NB4 (cell line): ENCODE data around the gene TPM4.

Experiments
- DNase-seq: peaks from one replicate; pipeline ENCODE4 v3.0.0; 2010; ENCODE audit warnings: low read depth
- H3K4me3 ChIP-seq: one replicate; pipeline ENCODE4 v1.5.1; 2011; ENCODE audit warnings: mild to moderate bottlenecking, low read depth, low read length, moderate library complexity
- MYC ChIP-seq: IDR thresholded peaks from 2 replicates; pipeline ENCODE4 v1.6.1; 2011; ENCODE audit warnings: low read depth, low read length
- POLR2A ChIP-seq: IDR thresholded peaks from 2 replicates; pipeline ENCODE4 v1.6.1; 2011; ENCODE audit warnings: mild to moderate bottlenecking; ENCODE audit not compliant: insufficient read length; ENCODE audit errors: extremely low read depth
- TF ChIP-seq, protein P1 (sequence below): IDR thresholded peaks from one replicate; pipeline ENCODE4 v1.5.1; 2012; ENCODE audit warnings: low read depth, low read length
- TF ChIP-seq, protein P2 (sequence below): IDR thresholded peaks from 2 replicates; pipeline ENCODE4 v1.6.1; 2011; ENCODE audit warnings: low read depth, low read length

Gene TPM4

DNA sequence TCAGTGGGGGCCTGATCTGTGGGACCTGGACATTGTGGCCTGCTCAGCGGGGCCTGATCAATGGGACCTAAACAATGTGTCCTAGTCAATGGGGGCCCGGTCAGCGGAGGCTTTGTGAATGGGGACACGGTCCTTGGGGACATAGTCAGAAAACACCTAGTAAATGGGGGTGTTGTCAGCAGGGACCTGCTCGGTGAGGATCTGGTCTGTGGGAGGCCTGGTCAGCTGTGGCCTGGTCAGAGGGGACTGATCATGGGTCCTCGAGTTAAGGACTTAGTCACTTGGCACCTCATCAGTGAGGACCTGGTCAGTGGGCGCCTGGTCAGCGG lies 44.5 kb upstream of the TPM4 start:
- TF ChIP-seq POLR2A = no peak
- no peak for TF ChIP-seq MYC
- TF ChIP-seq, protein P1, sequence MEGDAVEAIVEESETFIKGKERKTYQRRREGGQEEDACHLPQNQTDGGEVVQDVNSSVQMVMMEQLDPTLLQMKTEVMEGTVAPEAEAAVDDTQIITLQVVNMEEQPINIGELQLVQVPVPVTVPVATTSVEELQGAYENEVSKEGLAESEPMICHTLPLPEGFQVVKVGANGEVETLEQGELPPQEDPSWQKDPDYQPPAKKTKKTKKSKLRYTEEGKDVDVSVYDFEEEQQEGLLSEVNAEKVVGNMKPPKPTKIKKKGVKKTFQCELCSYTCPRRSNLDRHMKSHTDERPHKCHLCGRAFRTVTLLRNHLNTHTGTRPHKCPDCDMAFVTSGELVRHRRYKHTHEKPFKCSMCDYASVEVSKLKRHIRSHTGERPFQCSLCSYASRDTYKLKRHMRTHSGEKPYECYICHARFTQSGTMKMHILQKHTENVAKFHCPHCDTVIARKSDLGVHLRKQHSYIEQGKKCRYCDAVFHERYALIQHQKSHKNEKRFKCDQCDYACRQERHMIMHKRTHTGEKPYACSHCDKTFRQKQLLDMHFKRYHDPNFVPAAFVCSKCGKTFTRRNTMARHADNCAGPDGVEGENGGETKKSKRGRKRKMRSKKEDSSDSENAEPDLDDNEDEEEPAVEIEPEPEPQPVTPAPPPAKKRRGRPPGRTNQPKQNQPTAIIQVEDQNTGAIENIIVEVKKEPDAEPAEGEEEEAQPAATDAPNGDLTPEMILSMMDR = no peak
- TF ChIP-seq, protein P2, sequence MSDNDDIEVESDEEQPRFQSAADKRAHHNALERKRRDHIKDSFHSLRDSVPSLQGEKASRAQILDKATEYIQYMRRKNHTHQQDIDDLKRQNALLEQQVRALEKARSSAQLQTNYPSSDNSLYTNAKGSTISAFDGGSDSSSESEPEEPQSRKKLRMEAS = no peak
- no peak overlapping the region for H3K4me3 ChIP-seq
- no peak for DNase-seq

DNA sequence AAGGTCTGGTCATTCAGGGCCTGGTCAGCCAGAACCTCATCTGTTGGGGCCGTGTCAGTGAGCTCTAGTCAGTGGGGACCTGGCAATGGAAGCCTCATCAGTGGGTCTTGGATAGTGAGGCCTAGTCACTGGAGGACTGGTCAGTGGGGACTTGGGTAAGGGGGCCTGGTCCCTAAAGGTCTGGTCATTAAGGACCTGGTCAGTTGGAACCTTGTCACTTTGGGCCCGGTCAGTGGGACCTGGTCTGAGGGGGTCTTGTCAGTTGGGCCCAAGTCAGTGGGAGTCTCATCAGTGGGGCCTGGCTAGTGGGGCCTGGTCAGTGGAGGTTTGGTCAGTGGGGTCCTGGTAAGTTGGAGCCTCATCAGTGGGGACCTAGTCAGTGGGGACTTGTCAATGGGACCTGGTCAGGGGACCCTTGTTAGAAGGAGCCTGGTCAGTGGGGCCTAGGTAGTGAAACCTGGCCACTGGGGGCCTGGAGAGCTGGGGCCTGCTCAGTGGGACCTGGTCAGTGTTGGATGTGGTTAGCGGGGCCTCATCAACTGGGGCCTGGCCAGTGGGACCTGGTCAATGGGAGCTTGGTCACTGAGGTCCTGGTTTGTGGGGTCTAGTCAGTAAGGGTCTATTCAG lies 43.7 kb upstream of the TPM4 start:
- no peak for DNase-seq
- no peak overlapping the region for H3K4me3 ChIP-seq
- TF ChIP-seq POLR2A (no peak), MYC (no peak)
- TF ChIP-seq, protein P2 = no peak
- TF ChIP-seq, protein P1 = no peak

DNA sequence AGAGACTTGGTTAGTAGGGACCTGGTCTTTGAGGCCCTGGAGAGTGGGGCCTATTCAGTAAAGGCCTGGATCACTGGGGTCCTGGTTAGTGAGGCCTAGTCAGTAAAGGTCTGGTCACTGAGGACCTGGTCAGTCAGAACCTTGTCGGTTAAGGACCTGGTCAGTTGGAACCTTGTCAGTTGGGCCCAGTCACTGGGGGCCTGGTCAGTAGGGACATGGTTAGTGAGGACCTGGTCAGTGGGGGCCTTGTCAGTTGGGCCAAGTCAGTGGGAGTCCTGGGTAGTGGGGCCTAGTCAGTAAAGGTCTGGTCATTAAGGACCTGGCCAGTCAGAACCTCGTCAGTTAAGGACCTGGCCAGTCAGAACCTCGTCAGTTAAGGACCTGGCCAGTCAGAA lies 43.2 kb upstream of the TPM4 start:
- no peak overlapping the region for H3K4me3 ChIP-seq
- TF ChIP-seq, protein P1 = no peak
- no peak for TF ChIP-seq MYC
- TF ChIP-seq, protein P2 = no peak
- TF ChIP-seq POLR2A = no peak

DNA sequence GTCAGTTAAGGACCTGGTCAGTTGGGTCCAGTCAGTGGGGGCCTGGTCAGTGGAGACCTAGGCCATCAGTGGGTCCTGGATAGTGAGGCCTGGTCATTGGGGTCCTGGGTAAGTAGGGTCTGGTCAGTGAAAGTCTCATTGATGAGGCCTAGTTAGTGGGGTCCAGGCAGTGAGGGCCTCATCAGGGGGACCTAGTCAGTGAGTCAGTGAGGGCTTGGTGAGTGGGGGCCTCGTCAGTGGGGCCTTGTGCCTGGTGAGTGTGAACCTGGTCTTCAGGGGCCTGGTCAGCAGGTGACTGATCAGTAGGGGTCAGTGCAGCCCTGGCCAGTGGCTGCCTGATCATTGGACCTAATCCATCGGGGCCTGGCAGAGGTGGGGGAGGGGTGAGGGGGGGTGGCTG lies 42.6 kb upstream of the TPM4 start:
- H3K4me3 ChIP-seq = no peak overlapping the region
- DNase-seq = no peak
- TF ChIP-seq POLR2A (no peak), MYC (no peak)
- TF ChIP-seq, protein P1 = no peak
- TF ChIP-seq, protein P2 = no peak

More for the DNA sequence above, 43.2 kb upstream of the TPM4 start:
- DNase-seq = no peak

DNA sequence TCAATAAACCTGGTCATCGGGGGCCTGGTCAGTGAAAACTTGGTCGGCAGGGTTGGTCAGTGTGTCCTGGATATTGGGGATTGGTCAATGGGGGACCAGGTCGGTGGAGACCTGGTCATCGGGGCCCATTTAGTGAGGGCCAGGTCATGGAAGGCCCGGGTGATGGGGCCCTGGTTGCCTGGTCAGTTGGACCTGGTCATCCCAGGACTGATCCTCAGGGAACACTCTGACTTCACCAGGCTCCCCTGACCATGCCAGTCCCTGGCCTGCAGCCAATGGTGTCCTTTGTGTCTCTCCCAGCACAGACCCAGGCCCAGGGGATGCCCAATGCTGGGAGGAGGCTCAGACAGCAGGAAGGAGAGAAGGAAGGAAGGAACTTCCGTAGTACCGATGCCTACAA lies 42.1 kb upstream of the TPM4 start:
- TF ChIP-seq, protein P1 = no peak
- TF ChIP-seq, protein P2 = no peak
- TF ChIP-seq MYC (no peak), POLR2A (no peak)
- no peak for DNase-seq

More for the DNA sequence above, 42.1 kb upstream of the TPM4 start:
- H3K4me3 ChIP-seq = no peak overlapping the region
